GM18858 (cell line): ENCODE results near the gene B3GNT2.

Experiments used
- ATAC-seq: cut with Tn5 transposase; IDR thresholded peaks from one replicate; pipeline ENCODE4 v1.9.1; 2021; ENCODE audit not compliant: unreplicated experiment

Gene B3GNT2

GRCh38 chr2:62204998-62205496 is 9.1 kb downstream of the B3GNT2 start:
- no peak for ATAC-seq

GRCh38 chr2:62205554-62205953 is 9.6 kb downstream of the B3GNT2 start:
- ATAC-seq = no peak

- ATAC-seq = no peak
Measured at GRCh38 chr2:62206024-62206423, 10.1 kb downstream of the B3GNT2 start.

- no peak for ATAC-seq
Measured at GRCh38 chr2:62207491-62207890, 11.6 kb downstream of the B3GNT2 start.

GRCh38 chr2:62208074-62208757 is 12.3 kb downstream of the B3GNT2 start:
- no peak for ATAC-seq

GRCh38 chr2:62208758-62209114 is 12.8 kb downstream of the B3GNT2 start:
- no peak for ATAC-seq

- no peak for ATAC-seq
Measured at GRCh38 chr2:62209427-62209991, 13.6 kb downstream of the B3GNT2 start.

GRCh38 chr2:62215306-62216064 is 19.6 kb downstream of the B3GNT2 start:
- no peak for ATAC-seq

- no peak for ATAC-seq
Measured at GRCh38 chr2:62216113-62216512, 20.2 kb downstream of the B3GNT2 start.

GRCh38 chr2:62216616-62217015 is 20.7 kb downstream of the B3GNT2 start:
- no peak for ATAC-seq

GRCh38 chr2:62217421-62217820 is 21.5 kb downstream of the B3GNT2 start:
- no peak for ATAC-seq

GRCh38 chr2:62217970-62218369 is 22.1 kb downstream of the B3GNT2 start:
- ATAC-seq = no peak

- no peak for ATAC-seq
Measured at GRCh38 chr2:62219407-62220159, 23.7 kb downstream of the B3GNT2 start.

GRCh38 chr2:62221141-62221540 is 25.2 kb downstream of the B3GNT2 start:
- ATAC-seq = no peak

GRCh38 chr2:62222171-62222570 is 26.3 kb downstream of the B3GNT2 start:
- no peak for ATAC-seq

GRCh38 chr2:62222674-62223073 is 26.8 kb downstream of the B3GNT2 start:
- no peak for ATAC-seq

GRCh38 chr2:62224976-62225375 is 29.1 kb downstream of the B3GNT2 start:
- ATAC-seq = no peak

- ATAC-seq = no peak
Measured at GRCh38 chr2:62227386-62228075, 31.6 kb downstream of the B3GNT2 start.

- ATAC-seq = no peak
Measured at GRCh38 chr2:62229082-62229605, 33.2 kb downstream of the B3GNT2 start.

- ATAC-seq = no peak
Measured at GRCh38 chr2:62231541-62231940, 35.6 kb downstream of the B3GNT2 start.
